ENCODE measurements around the gene EBI3.
"Not testable (repeated sequence)": the region's sequence is repeated elsewhere in the genome, so short reads cannot be mapped to it uniquely, and the experiment has no call there.

DNA sequence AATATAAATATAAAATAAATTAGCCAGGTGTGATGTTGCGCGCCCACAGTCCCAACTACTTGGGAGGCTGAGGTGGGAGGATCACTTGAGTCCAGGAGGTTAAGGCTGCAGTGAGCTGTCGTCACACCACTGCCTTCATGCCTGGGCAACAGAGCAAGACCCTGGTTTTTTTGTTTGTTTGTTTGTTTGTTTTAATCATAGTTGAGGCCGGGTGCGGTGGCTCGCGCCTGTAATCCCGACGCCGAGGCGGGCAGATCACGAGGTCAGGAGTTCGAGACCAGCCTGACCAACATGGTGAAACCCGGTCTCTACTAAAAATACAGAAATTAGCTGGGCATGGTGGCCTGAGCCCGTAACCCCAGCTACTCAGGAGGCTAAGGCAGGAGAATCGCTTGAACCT lies 8.2 kb downstream of the EBI3 start:
- TF ChIP-seq, protein P1, sequence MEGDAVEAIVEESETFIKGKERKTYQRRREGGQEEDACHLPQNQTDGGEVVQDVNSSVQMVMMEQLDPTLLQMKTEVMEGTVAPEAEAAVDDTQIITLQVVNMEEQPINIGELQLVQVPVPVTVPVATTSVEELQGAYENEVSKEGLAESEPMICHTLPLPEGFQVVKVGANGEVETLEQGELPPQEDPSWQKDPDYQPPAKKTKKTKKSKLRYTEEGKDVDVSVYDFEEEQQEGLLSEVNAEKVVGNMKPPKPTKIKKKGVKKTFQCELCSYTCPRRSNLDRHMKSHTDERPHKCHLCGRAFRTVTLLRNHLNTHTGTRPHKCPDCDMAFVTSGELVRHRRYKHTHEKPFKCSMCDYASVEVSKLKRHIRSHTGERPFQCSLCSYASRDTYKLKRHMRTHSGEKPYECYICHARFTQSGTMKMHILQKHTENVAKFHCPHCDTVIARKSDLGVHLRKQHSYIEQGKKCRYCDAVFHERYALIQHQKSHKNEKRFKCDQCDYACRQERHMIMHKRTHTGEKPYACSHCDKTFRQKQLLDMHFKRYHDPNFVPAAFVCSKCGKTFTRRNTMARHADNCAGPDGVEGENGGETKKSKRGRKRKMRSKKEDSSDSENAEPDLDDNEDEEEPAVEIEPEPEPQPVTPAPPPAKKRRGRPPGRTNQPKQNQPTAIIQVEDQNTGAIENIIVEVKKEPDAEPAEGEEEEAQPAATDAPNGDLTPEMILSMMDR (IDR thresholded peaks at IDR 0.05) = not testable (repeated sequence)
- not testable (repeated sequence) for TF ChIP-seq POLR2A (IDR thresholded peaks at IDR 0.05)
